Putamen (tissue), 1 donor: ENCODE data around the gene OSBPL9.

ENCODE experiments used
- DNase-seq: peaks from one replicate; pipeline ENCODE4 v3.0.0-alpha.2; 2016; ENCODE audit warnings: low spot score

Gene OSBPL9

GRCh38 chr1:51738681-51739080 is 121.8 kb downstream of the OSBPL9 start:
- no peak for DNase-seq

- DNase-seq = no peak
Observed at GRCh38 chr1:51740652-51741051, 123.8 kb downstream of the OSBPL9 start.

DNA sequence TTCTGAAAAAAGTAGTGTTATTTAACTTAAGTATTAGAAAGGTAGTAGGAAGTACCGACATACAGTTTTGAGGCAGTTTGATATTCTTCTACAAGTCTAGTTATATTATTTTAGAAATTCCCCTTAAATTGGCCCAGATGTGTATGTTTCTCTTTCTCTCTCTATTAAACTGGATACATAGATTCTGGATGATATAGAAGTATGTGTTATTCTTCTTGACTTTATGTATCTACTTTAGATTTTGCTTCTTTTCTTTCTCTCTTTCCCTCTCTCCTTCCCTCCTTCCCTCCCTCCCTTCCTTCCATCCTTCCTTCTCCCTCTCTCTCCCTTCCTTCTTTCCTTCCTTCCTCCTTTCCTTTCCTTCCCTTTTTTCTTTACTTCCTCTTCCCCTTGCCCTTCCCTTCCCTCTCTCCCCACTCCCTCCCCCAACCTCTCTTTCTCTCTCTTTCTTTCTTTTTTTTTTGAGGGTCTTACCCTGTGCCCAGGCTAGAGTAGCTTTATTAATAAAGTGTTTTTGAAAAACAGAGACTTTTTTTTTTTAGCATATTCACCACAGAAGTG is 124.3 kb downstream of the OSBPL9 start:
- no peak for DNase-seq

DNA sequence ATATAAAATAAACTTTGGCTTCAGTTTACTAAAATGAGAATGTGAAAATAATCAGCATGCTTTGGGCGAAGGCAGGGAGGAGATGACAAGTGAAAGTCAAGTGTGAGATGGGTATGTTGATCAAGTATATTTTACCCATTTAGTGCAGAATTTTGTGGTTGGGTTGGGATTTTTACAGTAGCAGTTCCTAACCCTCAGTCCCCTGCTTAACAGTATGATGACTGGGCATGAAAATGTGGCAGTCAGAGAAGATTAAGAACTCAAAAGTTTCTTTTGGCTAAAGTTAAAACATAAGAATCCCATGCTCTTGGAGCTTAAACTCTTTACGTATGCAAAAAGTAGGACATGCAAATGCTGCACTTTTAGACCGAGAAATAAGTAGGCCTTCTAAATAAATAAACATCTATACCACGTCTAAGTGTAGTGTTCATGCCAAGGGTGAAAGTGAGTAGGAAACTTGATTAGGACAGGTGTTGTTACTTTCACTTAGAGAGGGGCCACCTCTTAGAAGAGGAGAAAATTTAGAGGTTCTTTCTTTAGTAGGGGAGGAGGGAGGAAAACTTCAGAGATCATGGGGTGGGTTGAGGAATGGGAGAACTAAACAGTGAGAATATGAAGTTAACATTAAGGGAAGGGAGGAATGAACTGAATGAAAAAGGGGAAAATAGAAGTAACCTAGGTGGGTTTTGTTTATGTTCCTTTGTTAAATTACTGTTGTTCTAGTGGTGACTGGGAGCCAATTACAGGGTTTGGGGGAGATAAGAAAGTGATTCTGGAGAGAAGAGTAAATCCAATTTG is 127.8 kb downstream of the OSBPL9 start:
- DNase-seq = no peak

GRCh38 chr1:51745304-51745570 is 128.3 kb downstream of the OSBPL9 start:
- DNase-seq = no peak

DNA sequence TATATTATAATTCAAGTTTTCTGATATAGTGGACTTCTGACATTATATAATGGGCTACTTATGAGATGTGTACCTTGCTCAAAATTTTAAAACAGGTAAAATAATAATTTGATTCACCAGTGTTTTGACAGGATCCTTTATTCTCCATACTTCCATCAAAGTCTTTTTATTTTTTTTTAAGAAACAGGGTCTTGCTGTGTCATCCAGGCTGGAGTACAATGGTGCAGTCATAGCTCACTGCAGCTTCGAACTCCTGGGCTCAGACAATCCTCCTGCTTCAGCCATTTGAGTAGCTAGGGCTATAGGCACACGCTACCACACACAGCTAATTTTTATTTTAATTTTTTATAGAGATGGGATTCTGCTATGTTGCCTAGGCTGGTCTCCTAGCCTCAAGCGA is 132.3 kb downstream of the OSBPL9 start:
- DNase-seq = no peak

DNA sequence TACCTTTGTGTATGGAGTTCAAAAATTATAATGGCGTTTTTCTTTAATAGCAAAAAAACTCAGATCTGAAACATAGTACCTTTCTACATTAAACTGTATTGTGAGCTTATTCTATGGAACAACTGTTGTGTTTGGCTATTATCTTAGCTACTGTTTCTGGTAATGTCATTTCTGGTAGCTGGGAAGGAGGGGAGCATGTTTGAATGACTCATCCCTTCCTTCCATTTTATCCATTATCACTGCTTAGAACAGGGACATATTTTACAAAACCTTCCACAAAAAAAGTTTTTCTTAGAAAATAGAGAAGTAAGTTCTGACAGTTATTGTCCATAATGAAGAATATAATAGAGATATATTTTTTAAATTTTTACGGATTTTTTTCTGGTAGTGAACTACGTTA is 133.3 kb downstream of the OSBPL9 start:
- no peak for DNase-seq

GRCh38 chr1:51750729-51751128 is 133.8 kb downstream of the OSBPL9 start:
- DNase-seq = no peak

DNA sequence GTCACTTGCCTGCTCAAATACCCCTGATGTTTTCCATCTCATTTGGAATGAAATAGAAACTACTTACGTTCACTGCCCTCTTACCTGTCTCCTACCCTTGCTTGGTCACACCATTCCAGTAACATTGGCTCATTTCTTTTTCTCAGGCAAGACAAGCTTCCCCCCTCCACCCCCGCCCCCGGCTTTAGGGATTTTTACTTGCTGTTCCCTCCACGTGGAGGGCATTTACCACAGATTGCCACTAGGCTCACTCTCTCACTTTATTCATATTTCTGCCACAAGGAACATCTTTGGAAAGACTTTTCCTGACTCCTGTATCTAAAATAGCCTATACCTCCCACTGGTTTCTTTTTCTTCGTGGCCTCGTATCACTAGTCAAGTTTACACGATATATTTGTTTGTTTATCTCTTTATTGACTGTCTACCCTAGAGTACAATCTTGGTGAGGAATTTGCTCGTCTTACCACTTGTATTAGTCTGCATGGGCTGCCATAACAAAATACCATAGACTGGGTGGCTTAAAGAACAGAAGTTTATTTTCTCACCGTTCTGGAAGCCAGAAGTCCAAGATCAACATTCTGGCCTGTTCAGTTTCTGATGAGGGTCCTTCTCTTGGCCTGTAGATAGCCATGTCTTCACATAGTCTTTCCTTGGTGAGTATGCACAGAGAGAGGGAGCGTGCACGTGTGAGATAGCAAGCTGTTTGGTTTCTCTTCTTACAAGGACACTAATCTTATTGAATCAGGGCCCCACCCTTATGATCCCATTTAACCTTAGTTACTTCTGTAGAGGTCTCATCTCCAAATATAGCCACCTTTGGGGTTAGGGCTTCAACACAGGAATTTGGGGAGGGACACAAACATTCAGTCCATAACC is 135.4 kb downstream of the OSBPL9 start:
- no peak for DNase-seq

DNA sequence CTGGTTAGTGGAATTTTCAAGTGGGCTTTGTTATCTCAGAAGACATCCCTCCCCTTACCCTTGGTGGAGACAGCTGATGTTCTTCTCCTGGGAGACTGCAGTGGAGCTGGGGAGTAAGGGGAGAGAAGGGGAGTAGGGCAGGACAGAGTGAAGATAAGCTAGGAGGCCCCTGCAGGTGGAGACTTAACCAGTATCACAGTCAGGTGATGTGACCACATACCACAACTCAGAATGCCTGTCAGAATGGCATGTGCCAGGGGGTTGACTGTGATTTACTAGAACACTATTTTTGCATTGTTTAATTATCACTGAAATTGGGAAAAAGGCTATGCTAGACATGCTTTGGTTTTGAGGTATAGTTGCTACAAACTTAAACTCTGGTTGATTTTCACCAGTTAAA is 137.1 kb downstream of the OSBPL9 start:
- DNase-seq = no peak

- DNase-seq = no peak
Observed at GRCh38 chr1:51754666-51755065, 137.8 kb downstream of the OSBPL9 start.

DNA sequence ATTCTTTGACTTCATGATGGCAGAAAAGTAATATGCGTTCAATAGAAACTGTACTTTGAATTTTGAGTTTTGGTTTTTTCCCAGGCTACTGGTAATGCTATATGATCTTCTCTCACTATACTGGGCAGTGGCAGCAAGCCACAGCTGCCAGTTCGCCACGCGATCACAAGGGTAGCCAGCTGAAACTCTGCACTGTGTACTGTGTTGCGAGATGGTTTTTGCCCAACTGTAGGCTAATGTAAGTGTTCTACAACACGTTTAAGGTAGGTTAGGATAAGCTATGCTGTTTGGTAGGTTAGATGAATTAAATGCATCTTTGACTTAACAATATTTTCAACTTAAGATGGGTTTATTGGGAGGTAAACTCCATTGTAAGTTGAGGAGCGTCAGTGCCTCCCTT is 138.5 kb downstream of the OSBPL9 start:
- no peak for DNase-seq

GRCh38 chr1:51756290-51756689 is 139.4 kb downstream of the OSBPL9 start:
- no peak for DNase-seq

DNA sequence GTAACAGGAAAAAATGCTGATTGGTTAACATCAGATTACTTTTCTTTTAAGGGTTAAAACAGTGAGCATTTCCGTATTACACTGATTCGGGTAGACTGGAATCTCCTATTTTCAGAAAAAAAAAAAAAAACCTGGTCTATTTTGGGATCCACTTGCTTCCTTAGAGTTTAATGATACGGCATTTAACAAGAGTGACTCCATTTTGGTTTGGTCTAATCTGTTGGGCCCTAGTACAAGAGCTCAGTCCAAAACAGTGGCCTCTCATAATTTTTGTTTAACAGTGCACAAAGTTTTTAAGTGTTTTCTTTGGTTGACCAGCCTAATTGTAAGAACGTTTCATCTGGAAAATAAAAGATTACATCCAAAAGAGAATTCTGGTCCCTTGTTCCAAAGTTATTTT is 141.4 kb downstream of the OSBPL9 start:
- DNase-seq = no peak

GRCh38 chr1:51760872-51761271 is 144.0 kb downstream of the OSBPL9 start:
- DNase-seq = no peak

DNA sequence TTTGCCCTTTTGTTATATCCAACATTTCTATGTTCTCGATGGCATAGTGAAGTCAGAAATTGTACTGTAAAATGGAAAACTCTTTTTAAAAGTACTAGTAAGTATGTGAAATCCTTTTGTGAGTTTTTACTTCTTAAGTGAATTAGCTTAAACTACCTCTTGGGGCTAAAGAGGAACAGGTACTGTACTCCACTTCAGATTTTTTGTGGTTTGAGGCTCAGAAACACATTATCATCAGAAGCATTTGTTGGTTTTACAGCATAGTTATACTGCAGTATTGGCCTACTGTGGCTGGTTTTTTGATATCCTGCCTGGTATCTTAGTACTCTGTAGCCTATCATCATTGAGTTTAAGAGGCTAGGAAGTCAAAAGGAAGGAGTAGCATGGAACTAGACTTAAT is 144.5 kb downstream of the OSBPL9 start:
- DNase-seq = no peak

DNA sequence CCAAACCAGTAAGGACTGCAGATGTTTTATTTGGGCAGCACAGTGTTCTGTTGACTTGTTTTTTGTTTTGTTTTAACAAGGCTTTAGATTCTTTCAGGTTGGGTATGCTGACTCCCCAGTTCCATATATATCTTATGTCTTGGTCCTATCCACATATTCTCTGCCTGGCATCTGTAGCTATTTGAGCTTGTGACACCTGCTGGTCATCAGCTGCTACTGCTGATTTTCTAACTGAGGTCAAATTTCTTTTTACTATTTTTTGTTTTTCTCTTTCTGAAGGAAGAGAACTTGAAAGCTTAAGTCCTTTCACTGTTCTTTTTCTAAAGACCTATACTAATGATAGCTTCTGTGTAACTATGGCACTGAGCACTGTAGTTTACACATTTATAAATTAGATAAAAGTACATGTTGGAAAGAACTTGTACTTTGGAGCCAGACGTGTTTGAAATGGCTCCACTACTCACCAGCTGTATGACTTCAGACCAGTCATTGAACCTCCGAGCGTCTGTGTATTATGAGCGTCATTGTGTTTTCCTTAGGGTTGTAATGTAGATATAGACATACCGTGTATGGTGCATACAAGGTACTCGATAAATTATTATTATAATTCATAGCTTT is 152.2 kb downstream of the OSBPL9 start:
- DNase-seq = peak; percentile 44

DNA sequence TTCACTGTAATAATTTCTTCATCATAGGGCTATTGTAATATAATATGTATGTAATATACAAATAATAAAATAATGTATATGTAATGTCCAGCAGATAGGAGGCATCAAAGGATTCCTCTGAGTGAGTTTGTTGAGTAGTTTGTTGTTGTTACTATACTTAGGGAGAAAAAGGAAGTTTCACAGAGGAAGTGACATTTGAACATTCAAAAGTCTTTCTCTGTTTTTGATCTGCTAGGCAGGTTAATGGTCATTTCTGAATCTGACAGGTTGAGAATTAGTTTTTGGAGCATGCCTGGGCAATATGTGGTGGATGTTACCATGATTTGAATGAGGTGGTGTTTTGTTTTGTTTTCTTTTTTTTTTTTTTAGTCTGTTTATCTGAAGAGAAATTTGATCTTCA is 159.5 kb downstream of the OSBPL9 start:
- DNase-seq = no peak

DNA sequence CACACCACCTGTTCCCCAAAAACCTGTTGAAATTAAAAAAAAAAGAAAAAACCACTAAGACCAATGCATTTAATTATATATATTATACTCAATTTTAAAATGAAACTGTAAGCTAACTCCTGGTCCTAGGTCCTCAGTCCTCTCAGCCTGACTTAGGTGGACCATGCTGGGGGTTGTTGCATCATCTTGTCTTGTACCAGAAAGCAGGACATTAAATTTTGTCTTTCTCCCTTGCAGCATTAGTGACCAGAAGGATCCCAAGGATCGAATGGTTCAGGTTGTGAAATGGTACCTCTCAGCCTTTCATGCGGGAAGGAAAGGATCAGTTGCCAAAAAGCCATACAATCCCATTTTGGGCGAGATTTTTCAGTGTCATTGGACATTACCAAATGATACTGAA is 164.0 kb downstream of the OSBPL9 start:
- no peak for DNase-seq

DNA sequence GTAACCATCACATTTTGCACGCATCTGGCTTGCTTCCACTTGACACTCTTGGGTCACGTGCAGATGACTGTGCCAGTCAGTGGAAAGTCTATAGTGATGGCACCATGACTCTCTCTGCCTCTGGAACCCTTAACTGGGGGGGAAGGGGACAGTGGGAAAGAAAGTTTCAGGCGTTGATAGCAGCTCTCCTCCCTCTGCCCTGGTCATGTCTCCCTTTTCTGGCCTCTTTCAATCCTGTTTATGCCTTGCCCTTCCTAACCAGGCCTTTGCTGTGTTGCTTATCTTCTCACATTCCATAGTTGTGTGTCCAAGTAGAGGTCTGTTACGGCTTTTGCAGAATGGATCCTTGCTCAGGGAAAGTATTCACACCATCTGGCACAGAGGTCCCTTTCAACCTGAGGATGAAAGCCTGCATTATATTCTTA is 168.1 kb downstream of the OSBPL9 start:
- DNase-seq = no peak

DNA sequence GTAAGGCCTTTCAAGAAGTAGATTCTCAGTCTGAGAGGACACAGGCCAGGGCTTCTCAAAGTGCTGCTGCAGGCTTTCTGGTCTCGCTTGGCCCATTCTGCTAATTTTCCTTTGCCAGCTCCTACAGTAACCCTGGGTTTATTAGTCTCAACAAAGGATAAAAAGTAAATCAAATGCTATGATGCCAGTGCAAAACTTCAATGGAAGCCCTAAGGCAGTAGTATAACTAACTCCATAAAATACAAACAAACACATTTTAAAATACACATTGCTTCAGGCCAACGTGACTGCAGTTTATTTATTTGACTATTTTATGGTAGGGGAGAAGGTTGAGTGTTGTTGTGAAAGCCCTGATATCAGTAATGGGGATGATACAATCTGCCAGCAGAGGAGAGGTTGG is 172.0 kb downstream of the OSBPL9 start:
- DNase-seq = no peak

DNA sequence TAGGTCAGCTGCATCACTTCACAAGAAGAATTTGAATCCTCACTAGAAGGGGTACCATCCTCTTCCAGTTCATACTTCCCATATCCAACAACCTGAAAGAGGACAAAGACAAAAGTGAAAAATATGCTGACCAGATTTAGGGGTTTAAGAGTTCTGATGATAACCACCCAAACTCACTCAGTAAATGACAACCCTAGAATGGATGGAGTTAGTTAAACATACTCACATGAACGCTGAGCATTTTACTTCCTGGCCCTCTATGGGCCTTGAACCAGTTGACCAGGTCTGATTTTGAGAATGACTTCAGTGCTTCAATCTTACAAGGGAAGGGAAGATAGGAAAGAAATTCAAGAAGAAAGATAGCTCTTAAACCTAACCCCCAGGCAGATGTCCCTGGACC is 172.4 kb downstream of the OSBPL9 start:
- no peak for DNase-seq

DNA sequence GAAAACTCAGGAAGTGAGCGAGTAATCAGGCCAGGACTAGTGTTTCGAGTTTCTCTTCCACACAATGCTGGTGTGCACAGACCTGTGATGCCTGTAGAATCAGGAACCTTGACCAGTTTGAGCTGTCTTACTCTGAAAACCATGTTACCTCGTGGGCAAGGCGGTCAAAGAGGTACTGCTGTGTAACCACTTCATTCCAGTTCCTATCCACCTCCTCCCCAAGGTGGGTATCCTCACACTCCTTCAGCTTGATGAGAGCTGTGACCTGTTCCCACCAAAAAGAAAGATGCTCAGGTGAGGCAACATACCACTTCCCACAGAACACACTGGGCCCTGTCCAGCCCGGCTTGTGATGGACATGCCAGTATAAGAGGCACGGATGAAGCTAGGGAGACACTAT is 173.5 kb downstream of the OSBPL9 start:
- no peak for DNase-seq
